ENCODE measurements around the gene EVA1C. TPM values are rescaled to one million over a fixed set of nuclear protein-coding genes. Genes with fewer than 3 reads are reported as not detected.

The EVA1C gene
- total RNA-seq, 1 donor from 2014 or later: 8.2 TPM

- Mint-ChIP-seq H3K9me3 (no peaks in the 10 kb centered on the region), H3K36me3 (ENCODE audit: low read depth) (no peaks in the 10 kb centered on the region), H3K4me3 (no peak overlapping the region), H3K27ac (no peak overlapping the region), H3K4me1 (no peaks in the 10 kb centered on the region), H3K27me3 (no peaks in the 10 kb centered on the region)
- intact Hi-C loops (cut with micrococcal nuclease): no loop called here
- no peak for DNase-seq
These were observed 56.2 kb downstream of the EVA1C start for GRCh38 chr21:32468681-32469111.

GRCh38 chr21:32469628-32470027 lies 57.1 kb downstream of the EVA1C start:
- H3K36me3 Mint-ChIP-seq (ENCODE audit: low read depth): no peaks in the 10 kb centered on the region
- intact Hi-C loops (cut with micrococcal nuclease): no loop called here
- H3K27me3 Mint-ChIP-seq: no peaks in the 10 kb centered on the region

DNA sequence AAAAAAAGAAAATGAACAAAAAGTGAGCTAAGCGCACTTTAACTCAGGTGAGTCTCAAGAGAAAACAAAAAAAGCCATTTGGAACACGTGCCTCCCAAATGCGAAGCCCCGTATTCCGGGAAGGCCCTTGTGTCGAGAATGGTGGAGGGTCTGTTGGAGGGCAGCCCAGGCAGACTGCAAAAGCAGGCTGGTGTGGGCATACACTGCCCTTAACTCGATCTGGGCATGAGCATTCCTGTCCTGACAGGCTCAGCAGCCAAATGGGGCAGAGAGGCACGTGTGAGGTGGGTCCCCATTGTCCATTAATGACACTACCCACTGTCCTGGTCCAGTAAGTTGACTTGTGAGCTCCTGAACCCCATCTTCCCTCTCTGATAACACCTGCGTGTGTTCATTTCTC lies 57.7 kb downstream of the EVA1C start:
- Mint-ChIP-seq H3K27me3 (no peaks in the 10 kb centered on the region), H3K27ac (no peak overlapping the region), H3K4me1 (no peaks in the 10 kb centered on the region), H3K36me3 (ENCODE audit: low read depth) (no peaks in the 10 kb centered on the region), H3K4me3 (no peak overlapping the region), H3K9me3 (no peaks in the 10 kb centered on the region)
- DNase-seq: no peak
- intact Hi-C loops (cut with micrococcal nuclease): no loop called here

More at GRCh38 chr21:32469628-32470027, 57.1 kb downstream of the EVA1C start:
- no peak for DNase-seq
- Mint-ChIP-seq H3K9me3 (no peaks in the 10 kb centered on the region), H3K4me3 (no peak overlapping the region), H3K4me1 (no peaks in the 10 kb centered on the region), H3K27ac (no peak overlapping the region)

- intact Hi-C loops (cut with micrococcal nuclease): no loop called here
- Mint-ChIP-seq H3K36me3 (ENCODE audit: low read depth) (no peaks in the 10 kb centered on the region), H3K27ac (no peak overlapping the region), H3K4me3 (no peak overlapping the region), H3K27me3 (no peaks in the 10 kb centered on the region), H3K9me3 (no peaks in the 10 kb centered on the region), H3K4me1 (peaks cover 3% of the 10 kb centered on the region)
- DNase-seq: no peak
These were observed 60.6 kb downstream of the EVA1C start for GRCh38 chr21:32472890-32473765.

DNA sequence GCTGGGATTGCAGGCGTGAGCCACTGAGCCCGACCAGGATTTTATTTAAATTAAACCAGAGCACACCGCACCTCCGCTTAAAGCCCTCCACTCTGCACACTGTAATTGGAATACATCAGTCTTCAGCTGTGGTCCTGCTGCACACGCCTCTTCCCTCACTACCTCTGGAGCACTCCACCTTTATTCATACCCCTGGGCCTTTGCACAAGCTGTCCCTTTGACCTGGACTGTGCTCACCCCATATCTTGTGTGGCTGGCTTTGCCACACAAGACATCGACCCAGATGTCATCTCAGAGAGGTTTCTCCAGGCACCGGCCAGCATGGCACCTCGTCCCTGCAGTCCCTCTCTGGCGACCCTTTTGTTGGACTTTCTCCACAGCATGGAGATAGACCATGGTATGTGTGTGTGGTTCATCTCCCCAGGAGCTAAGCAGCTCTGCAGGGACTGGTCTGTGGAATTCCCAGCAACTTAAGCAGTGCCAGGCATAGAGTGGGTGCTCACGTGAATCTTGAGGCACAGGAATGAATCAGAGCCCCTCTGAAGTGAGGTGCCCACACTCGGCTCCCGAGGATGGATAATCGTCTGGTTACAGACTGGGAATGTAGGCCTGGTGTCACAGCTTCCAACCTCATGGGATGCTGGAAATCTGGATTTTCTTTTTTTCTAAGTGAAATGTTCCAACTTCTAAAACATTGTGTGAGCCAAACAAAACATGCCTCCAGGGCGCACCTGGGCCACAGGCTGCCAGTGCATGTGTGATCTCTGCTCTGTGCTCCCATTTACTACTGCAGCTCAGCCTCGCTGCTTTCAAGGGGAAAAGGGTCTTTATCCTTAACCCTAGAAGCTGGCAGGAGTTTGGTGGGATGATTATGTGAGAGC lies 61.9 kb downstream of the EVA1C start:
- Mint-ChIP-seq H3K27me3 (no peaks in the 10 kb centered on the region), H3K36me3 (ENCODE audit: low read depth) (no peaks in the 10 kb centered on the region), H3K4me3 (no peak overlapping the region), H3K9me3 (no peaks in the 10 kb centered on the region), H3K4me1 (peaks cover 11% of the 10 kb centered on the region), H3K27ac (no peak overlapping the region)
- intact Hi-C loops (cut with micrococcal nuclease): no loop called here
- no peak for DNase-seq

DNA sequence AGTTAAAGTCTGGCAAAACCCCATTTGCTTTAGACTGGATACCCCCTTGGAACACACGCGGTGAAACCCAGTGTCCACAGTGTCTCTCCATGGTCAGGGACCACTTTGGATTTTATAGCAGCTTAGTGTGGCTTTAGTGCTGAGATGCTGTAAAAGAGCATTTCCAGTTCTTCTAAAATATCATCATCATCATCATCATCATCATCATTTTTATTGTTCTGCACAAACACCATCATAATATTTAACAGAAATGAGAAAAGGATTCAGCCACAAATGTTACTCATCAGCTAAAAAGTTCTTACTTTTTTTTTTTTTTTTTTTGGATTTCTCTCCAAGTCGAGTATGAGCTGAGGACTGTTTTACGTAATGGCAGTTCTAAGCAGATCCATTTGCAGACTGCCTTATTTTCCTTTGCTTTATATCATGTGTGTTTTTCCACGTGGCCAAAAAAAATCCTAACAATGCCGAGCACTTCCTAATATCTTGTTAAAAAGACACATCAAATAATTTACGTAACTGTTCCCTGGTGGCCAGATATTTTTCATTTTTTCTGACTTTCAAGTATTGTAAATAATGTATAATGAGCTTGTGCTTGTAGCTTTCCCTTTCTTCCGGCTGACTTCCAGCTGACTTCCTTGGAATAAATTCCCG lies 62.8 kb downstream of the EVA1C start:
- H3K36me3 Mint-ChIP-seq (ENCODE audit: low read depth): no peaks in the 10 kb centered on the region
- H3K9me3 Mint-ChIP-seq: no peaks in the 10 kb centered on the region
- peaks cover 13% of the 10 kb centered on the region for H3K4me1 Mint-ChIP-seq
- no peaks in the 10 kb centered on the region for H3K27me3 Mint-ChIP-seq
- no peak overlapping the region for H3K27ac Mint-ChIP-seq
- DNase-seq: no peak
- intact Hi-C loops (cut with micrococcal nuclease): no loop called here
- H3K4me3 Mint-ChIP-seq: no peak overlapping the region

DNA sequence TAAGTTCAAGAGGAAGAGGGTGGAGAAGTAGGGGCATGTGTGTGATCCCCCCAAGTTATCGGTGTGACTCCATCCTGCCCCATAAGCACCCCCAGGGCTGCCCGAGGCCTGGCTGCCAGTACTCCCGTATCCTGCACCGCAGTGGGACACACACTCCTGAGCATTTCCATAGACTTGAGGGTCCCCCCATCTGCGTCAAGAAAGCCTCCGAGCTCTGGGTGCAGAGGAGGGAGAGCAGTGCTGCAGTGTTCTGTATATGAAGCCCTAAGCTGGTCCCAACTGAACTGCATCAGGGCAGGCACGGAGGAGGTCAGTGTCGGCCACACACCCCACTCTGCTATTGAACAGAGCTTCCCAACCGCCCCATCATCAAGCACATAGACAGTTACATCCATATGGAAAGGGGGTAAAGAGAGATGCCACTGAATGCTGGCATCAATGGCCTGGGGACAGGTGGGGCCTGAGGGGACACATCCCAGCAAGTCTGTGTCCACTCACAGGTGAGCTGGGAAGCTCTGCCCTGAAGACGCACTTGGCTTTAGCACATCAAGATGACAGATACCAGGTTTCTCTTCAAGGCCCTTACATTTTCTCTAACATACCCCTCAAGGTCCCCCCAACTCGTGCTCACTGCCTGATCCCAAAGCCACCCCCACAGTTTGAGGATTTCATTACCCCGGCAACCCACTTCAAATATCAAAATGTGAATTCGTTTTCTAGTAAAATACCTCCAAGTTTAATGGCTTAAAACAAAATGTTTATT lies 64.3 kb downstream of the EVA1C start:
- H3K4me3 Mint-ChIP-seq: no peak overlapping the region
- no peaks in the 10 kb centered on the region for H3K9me3 Mint-ChIP-seq
- no peaks in the 10 kb centered on the region for H3K27me3 Mint-ChIP-seq
- no peaks in the 10 kb centered on the region for H3K36me3 Mint-ChIP-seq (ENCODE audit: low read depth)
- H3K27ac Mint-ChIP-seq: no peak overlapping the region
- peaks cover 13% of the 10 kb centered on the region for H3K4me1 Mint-ChIP-seq
- intact Hi-C loops (cut with micrococcal nuclease): no loop called here
- no peak for DNase-seq

- intact Hi-C loops (cut with micrococcal nuclease): no loop called here
- peaks cover 13% of the 10 kb centered on the region for H3K4me1 Mint-ChIP-seq
- DNase-seq: no peak
- H3K27me3 Mint-ChIP-seq: no peaks in the 10 kb centered on the region
- H3K36me3 Mint-ChIP-seq (ENCODE audit: low read depth): no peaks in the 10 kb centered on the region
- H3K27ac Mint-ChIP-seq: no peak overlapping the region
- H3K9me3 Mint-ChIP-seq: no peaks in the 10 kb centered on the region
- no peak overlapping the region for H3K4me3 Mint-ChIP-seq
These were observed 64.9 kb downstream of the EVA1C start for GRCh38 chr21:32477424-32477745.

GRCh38 chr21:32481875-32482408 lies 69.4 kb downstream of the EVA1C start:
- intact Hi-C loops (cut with micrococcal nuclease): no loop called here
- Mint-ChIP-seq H3K9me3 (no peaks in the 10 kb centered on the region), H3K27me3 (no peaks in the 10 kb centered on the region), H3K36me3 (ENCODE audit: low read depth) (no peaks in the 10 kb centered on the region), H3K27ac (no peak overlapping the region), H3K4me1 (peaks cover 9% of the 10 kb centered on the region), H3K4me3 (no peak overlapping the region)
- DNase-seq: no peak

DNA sequence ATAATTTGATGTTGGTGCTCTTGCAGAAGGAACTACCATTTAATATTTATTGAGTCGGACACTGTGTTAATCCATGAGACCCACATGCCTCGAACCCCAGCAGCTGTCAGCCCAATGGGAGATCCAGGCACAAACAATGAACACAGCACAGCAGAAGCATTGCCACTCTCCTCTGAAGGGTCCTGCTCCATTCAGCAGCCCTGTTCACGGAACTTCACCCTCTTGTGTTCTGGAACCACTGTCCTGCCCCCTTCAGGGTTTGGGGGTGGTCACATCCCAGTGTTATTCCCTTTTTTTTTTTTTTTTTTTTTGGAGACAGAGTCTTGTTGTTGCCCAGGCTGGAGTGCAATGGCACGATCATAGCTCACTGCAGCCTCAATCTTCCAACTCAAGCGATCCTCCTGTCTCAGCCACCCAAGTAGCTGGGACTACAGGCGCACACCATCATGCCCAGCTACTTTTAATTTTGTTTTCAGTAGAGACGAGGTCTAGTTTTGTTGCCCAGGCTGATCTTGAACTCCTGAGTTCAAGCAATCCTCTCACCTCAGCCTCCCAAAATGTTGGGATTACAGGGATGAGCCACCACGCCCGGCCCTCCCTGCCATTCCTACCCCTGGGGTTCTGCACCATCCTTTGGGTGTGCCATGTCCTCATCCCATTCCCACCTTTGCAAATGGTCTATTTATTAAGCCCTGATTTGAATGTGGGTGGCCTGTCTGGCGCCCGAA lies 70.2 kb downstream of the EVA1C start:
- Mint-ChIP-seq H3K4me1 (peaks cover 9% of the 10 kb centered on the region), H3K36me3 (ENCODE audit: low read depth) (no peaks in the 10 kb centered on the region), H3K27ac (no peak overlapping the region), H3K9me3 (no peaks in the 10 kb centered on the region), H3K4me3 (no peak overlapping the region), H3K27me3 (no peaks in the 10 kb centered on the region)
- DNase-seq: no peak
- intact Hi-C loops (cut with micrococcal nuclease): no loop called here

GRCh38 chr21:32483293-32483595 lies 70.7 kb downstream of the EVA1C start:
- H3K4me1 Mint-ChIP-seq: peaks cover 9% of the 10 kb centered on the region
- H3K9me3 Mint-ChIP-seq: no peaks in the 10 kb centered on the region
- no peaks in the 10 kb centered on the region for H3K36me3 Mint-ChIP-seq (ENCODE audit: low read depth)
- no peak for DNase-seq
- H3K27me3 Mint-ChIP-seq: no peaks in the 10 kb centered on the region
- no peak overlapping the region for H3K4me3 Mint-ChIP-seq
- intact Hi-C loops (cut with micrococcal nuclease): no loop called here
- no peak overlapping the region for H3K27ac Mint-ChIP-seq

DNA sequence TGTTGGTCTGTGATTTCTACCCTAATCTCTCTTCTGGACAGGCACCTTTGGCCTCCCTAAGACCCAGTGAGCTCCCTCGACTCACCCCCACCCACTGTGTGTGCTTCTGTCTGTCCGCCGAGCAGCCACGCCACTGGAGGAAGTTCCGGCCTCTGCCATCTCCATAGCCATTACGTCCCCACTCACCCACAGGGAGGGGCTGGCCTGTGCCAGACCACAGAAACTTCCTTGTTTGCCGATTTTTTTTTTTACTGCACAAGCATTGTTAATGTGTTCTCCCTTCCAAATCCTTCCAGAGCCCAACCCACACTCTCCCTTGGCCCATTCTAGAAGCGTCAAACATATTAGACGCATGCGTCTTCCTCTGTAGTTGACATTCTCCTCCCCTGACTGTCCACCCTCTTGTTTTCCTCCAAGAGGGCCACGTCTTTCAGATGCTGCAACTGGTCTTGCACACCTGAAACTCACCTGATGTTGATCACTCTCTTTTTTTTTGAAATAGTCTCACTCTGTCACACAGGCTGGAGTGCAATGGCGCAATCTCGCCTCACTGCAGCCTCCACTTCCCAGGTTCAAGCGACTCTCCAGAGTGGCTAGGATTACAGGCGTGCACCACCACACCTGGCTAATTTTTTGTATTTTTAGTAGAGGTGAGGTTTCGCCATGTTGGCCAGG lies 72.3 kb downstream of the EVA1C start:
- intact Hi-C loops (cut with micrococcal nuclease): no loop called here
- no peaks in the 10 kb centered on the region for H3K36me3 Mint-ChIP-seq (ENCODE audit: low read depth)

More for the DNA sequence above, 72.3 kb downstream of the EVA1C start:
- DNase-seq: no peak
- Mint-ChIP-seq H3K27ac (no peak overlapping the region), H3K4me3 (no peak overlapping the region), H3K27me3 (no peaks in the 10 kb centered on the region), H3K4me1 (no peaks in the 10 kb centered on the region), H3K9me3 (peaks cover 4% of the 10 kb centered on the region)
